PC-3 (cell line): ENCODE data around the gene MRPS27. TPM values are rescaled to one million over a fixed set of nuclear protein-coding genes. Genes with fewer than 3 reads are reported as not detected.

Experiments
- ATAC-seq: fragments of 200-7000 bp; cut with Tn5 transposase; 2 replicates; pipeline ENCODE4 v1.9.1; 2020; ENCODE audit warnings: mild to moderate bottlenecking, moderate library complexity
- BruUV-seq: library from RNA; stranded (reverse); fragments of 400-500 nt; replicated peaks from 2 replicates; lab custom pipeline; 2021; lab: Mats Ljungman, UMichigan
- CTCF ChIA-PET: fragments of 300-600 bp; sonication (Branson Sonifier 250); formaldehyde crosslinking; loops from one replicate; lab custom pipeline; 2022; ENCODE audit warnings: antibody characterized with exemption; lab: Charles Lee
- POLR2A ChIA-PET: fragments of 300-600 bp; sonication (Branson Sonifier 250); formaldehyde crosslinking; loops from one replicate; lab custom pipeline; 2022; ENCODE audit warnings: antibody characterized with exemption; ENCODE audit not compliant: unreplicated experiment; lab: Charles Lee
- DNase-seq: peaks from one replicate; pipeline ENCODE4 v3.0.0-alpha.2; 2015
- H2AFZ ChIP-seq: fragments of 300-600 bp; sonication (generic); 2 replicates; pipeline ENCODE4 v1.6.0; 2016; ENCODE audit warnings: antibody characterized with exemption, low read length
- H3F3A ChIP-seq: fragments of 300-600 bp; sonication (generic); one replicate; pipeline ENCODE4 v1.6.0; 2017; ENCODE audit warnings: antibody characterized with exemption, low read length, control low read depth, mild to moderate bottlenecking; ENCODE audit not compliant: unreplicated experiment
- H3K27ac ChIP-seq: fragments of 300-600 bp; sonication (generic); 2 replicates; pipeline ENCODE4 v1.5.1; 2016; ENCODE audit warnings: mild to moderate bottlenecking, low read length
- H3K27me3 ChIP-seq: fragments of 300-600 bp; sonication (generic); 2 replicates; pipeline ENCODE4 v1.6.1; 2016; ENCODE audit warnings: low read length, mixed read lengths
- H3K36me3 ChIP-seq: fragments of 300-600 bp; sonication (generic); 2 replicates; pipeline ENCODE4 v1.6.1; 2016; ENCODE audit warnings: low read depth, mixed run types, low read length, mixed read lengths
- H3K4me1 ChIP-seq: fragments of 300-600 bp; sonication (generic); 2 replicates; pipeline ENCODE4 v1.5.1; 2016; ENCODE audit warnings: low read length; ENCODE audit not compliant: insufficient read depth
- H3K4me2 ChIP-seq: fragments of 300-600 bp; sonication (generic); 2 replicates; pipeline ENCODE4 v1.6.0; 2016; ENCODE audit warnings: low read length
- H3K4me3 ChIP-seq: fragments of 300-600 bp; sonication (generic); 2 replicates; pipeline ENCODE4 v1.5.1; 2016; ENCODE audit warnings: mild to moderate bottlenecking, low read length, mixed read lengths
- H3K79me2 ChIP-seq: fragments of 300-600 bp; sonication (generic); 2 replicates; pipeline ENCODE4 v1.6.1; 2017; ENCODE audit warnings: low read length, mixed read lengths
- H3K9ac ChIP-seq: fragments of 300-600 bp; sonication (generic); 2 replicates; pipeline ENCODE4 v1.6.0; 2016; ENCODE audit warnings: mild to moderate bottlenecking, low read length
- H3K9me2 ChIP-seq: fragments of 300-600 bp; sonication (generic); replicated peaks from 2 replicates; pipeline ENCODE4 v1.6.1; 2016; ENCODE audit warnings: mixed run types, low read length, mixed read lengths
- H3K9me3 ChIP-seq: fragments of 300-600 bp; sonication (generic); 2 replicates; pipeline ENCODE4 v1.6.1; 2016; ENCODE audit warnings: low read length, mixed read lengths
- H4K20me1 ChIP-seq: fragments of 300-600 bp; sonication (generic); 2 replicates; pipeline ENCODE4 v1.6.1; 2016; ENCODE audit warnings: low read length, mixed read lengths
- CTCF ChIP-seq: fragments of 300-600 bp; sonication (generic); conservative IDR thresholded peaks from 2 replicates; pipeline ENCODE4 v1.5.1; 2017; ENCODE audit warnings: antibody characterized with exemption, low read depth, mild to moderate bottlenecking, low read length
- EZH2 ChIP-seq: fragments of 300-600 bp; sonication (generic); IDR thresholded peaks from one replicate; pipeline ENCODE4 v1.6.1; 2017; ENCODE audit warnings: antibody characterized with exemption, mild to moderate bottlenecking, low read length; ENCODE audit not compliant: unreplicated experiment
- EZH2phosphoT487 ChIP-seq: fragments of 300-600 bp; sonication (generic); IDR thresholded peaks from 2 replicates; pipeline ENCODE4 v1.6.1; 2018; ENCODE audit warnings: mild to moderate bottlenecking, antibody characterized with exemption, low read length, borderline replicate concordance
- intact Hi-C: fragments of 100-400 bp; cut with micrococcal nuclease; formaldehyde crosslinking; loops from 2 replicates; pipeline ENCODE4 v1.9.0; 2023
- total RNA-seq: library from RNA; depleted of rRNA; stranded (reverse); fragments of >200 nt; gene quantifications from 2 replicates; pipeline ENCODE4 v1.2.3, GENCODE V29; 2014

MRPS27 gene
- total RNA-seq, 1 experiment from 2014 or later, result 59.0 TPM

DNA sequence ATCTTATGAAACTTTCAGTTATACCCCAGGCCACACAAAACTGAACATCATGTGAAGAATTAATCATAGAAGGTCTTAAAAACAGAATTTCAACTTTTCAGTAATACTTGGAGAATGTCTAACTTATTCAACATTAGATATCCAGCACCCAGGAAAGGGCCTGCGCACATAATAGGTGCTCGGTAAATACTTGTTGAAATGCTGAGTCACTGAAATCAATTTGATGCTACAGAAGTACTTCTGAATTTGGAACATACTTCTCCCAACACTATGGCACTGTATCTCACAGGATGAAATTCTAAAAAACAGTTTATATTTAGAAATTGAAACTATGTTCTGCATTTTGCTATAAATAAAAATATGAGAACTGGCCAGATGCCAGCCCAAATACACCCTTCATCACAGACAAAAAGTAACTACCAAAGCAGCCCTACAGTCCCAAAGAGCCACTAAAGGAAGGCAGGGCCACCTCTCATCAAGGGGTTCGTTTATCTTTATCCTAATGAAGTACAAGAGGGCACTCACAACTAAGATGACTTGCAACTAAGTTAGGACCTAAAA is 26.5 kb downstream of the MRPS27 start:
- no peak overlapping the region for H3K4me3 ChIP-seq
- no peak overlapping the region for H3K27ac ChIP-seq
- ChIA-PET CTCF (interaction anchor here (0.6 kb wide), 1 partner anchor 317 kb away, joined by 5 read pairs; no protein-coding TSS in a partner anchor), POLR2A (no interaction called here)
- peaks cover 8% of the 10 kb centered on the region; the same call in 1 of the 2 replicates for H3K36me3 ChIP-seq
- no peaks in the 10 kb centered on the region for H4K20me1 ChIP-seq
- ATAC-seq (no peak), DNase-seq (no peak)
- H3K79me2 ChIP-seq, result peaks cover under 1% of the 10 kb centered on the region; the same call in 1 of the 2 replicates
- no peaks in the 10 kb centered on the region for H3K4me1 ChIP-seq
- H3K4me2 ChIP-seq, result no peak overlapping the region
- no TSS peak for BruUV-seq
- TF ChIP-seq EZH2phosphoT487, result no peak
- no peak for TF ChIP-seq EZH2
- no peak for TF ChIP-seq CTCF
- H3F3A ChIP-seq, result no peaks in the 10 kb centered on the region
- H2AFZ ChIP-seq, result no peak overlapping the region
- H3K27me3 ChIP-seq, result no peaks in the 10 kb centered on the region
- intact Hi-C loops, result no loop called here
- H3K9me3 ChIP-seq, result no peaks in the 10 kb centered on the region
- no peak overlapping the region for H3K9ac ChIP-seq
- no peaks in the 10 kb centered on the region for H3K9me2 ChIP-seq

- TF ChIP-seq EZH2phosphoT487, result no peak
- TF ChIP-seq CTCF, result no peak
- TF ChIP-seq EZH2, result no peak
- CTCF ChIA-PET, result no interaction called here
- Histone ChIP-seq H3F3A (no peaks in the 10 kb centered on the region), H3K36me3 (peaks cover 8% of the 10 kb centered on the region; the same call in 1 of the 2 replicates), H3K4me3 (no peak overlapping the region), H3K27me3 (no peaks in the 10 kb centered on the region), H4K20me1 (no peaks in the 10 kb centered on the region), H3K27ac (no peak overlapping the region), H3K9ac (no peak overlapping the region), H2AFZ (no peak overlapping the region), H3K9me2 (no peaks in the 10 kb centered on the region), H3K4me1 (no peaks in the 10 kb centered on the region), H3K9me3 (no peaks in the 10 kb centered on the region), H3K79me2 (no peaks in the 10 kb centered on the region), H3K4me2 (no peak overlapping the region)
- no TSS peak for BruUV-seq
- no peak for DNase-seq
- ATAC-seq, result no peak
- POLR2A ChIA-PET, result no interaction called here
- intact Hi-C loops, result no loop called here
Observed at GRCh38 chr5:72292411-72292810, 27.6 kb downstream of the MRPS27 start.

DNA sequence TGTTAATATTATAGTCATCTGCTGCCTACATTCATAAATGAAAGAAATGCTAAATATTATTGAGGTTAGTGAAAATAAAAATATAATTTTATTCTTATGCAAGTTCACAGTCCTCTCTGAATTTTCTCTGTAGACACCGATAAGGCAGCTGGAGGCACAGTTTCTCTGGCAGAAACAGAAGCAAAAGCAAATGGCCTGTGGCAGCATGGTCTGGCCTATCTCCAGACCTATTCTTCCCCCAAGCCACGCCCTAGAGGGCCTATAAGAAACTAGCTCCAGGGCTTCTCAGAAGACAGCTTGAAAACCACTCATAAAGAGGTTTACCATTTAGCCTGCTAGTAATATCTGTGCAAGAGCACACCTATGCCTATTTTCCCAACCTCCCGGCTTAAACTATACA is 28.4 kb downstream of the MRPS27 start:
- H2AFZ ChIP-seq, result no peak overlapping the region
- no peak for ATAC-seq
- no peaks in the 10 kb centered on the region for H3K27me3 ChIP-seq
- POLR2A ChIA-PET, result no interaction called here
- peaks cover 8% of the 10 kb centered on the region; the same call in 1 of the 2 replicates for H3K36me3 ChIP-seq
- DNase-seq, result no peak
- H3K79me2 ChIP-seq, result no peaks in the 10 kb centered on the region
- H3F3A ChIP-seq, result no peaks in the 10 kb centered on the region
- H3K4me1 ChIP-seq, result no peaks in the 10 kb centered on the region
- no TSS peak for BruUV-seq
- no peaks in the 10 kb centered on the region for H4K20me1 ChIP-seq
- H3K4me3 ChIP-seq, result no peak overlapping the region
- CTCF ChIA-PET, result no interaction called here
- H3K9me3 ChIP-seq, result no peaks in the 10 kb centered on the region
- H3K4me2 ChIP-seq, result no peak overlapping the region
- intact Hi-C loops, result no loop called here
- no peak overlapping the region for H3K9ac ChIP-seq
- H3K9me2 ChIP-seq, result no peaks in the 10 kb centered on the region
- TF ChIP-seq EZH2 (no peak), EZH2phosphoT487 (no peak), CTCF (no peak)
- no peak overlapping the region for H3K27ac ChIP-seq
